Measurements from ENCODE around the gene GPR45.
A peak's percentile ranks its signal among the peaks of the same experiment; 100 is the strongest.

The GPR45 gene

GRCh38 chr2:105291981-105292380, 50.4 kb downstream of the GPR45 start:
- H3K27me3 Mint-ChIP-seq (ENCODE audit: low read depth), result no peaks in the 10 kb centered on the region
- no peaks in the 10 kb centered on the region for H3K9me3 Mint-ChIP-seq
- peaks cover 25% of the 10 kb centered on the region for H3K36me3 Mint-ChIP-seq (ENCODE audit: low read depth)
- H3K4me1 Mint-ChIP-seq, result peaks cover 55% of the 10 kb centered on the region
- TF ChIP-seq CTCF (IDR thresholded peaks at IDR 0.05; ENCODE audit: unreplicated experiment in 3 of 3), result no peak
- H3K4me3 Mint-ChIP-seq, result no peak overlapping the region
- peak overlapping the region in 1 of 3 experiments; percentile 6 for H3K27ac Mint-ChIP-seq

All from nephron (organoid).